Raji (cell line): ENCODE data around the gene CNPY4.

Source experiments
- POLR2A ChIP-seq: IDR thresholded peaks from 2 replicates; pipeline ENCODE4 v1.6.1; 2011; ENCODE audit warnings: low read depth, low read length, control low read depth; ENCODE audit not compliant: insufficient read depth

The CNPY4 gene

GRCh38 chr7:100158229-100159098 lies 39.0 kb downstream of the CNPY4 start, which contains the start of gene TRAPPC14:
Gene TRAPPC14 (minus strand): TSS chr7:100158723. CDS start chr7:100158499, 224 bp downstream.
- peak; percentile 83 for TF ChIP-seq POLR2A

GRCh38 chr7:100159099-100159623 lies 39.7 kb downstream of the CNPY4 start:
- TF ChIP-seq POLR2A = no peak

GRCh38 chr7:100160067-100160466 lies 40.6 kb downstream of the CNPY4 start:
- TF ChIP-seq POLR2A = no peak

- no peak for TF ChIP-seq POLR2A
These were observed 43.6 kb downstream of the CNPY4 start for GRCh38 chr7:100163006-100163531.

- TF ChIP-seq POLR2A = no peak
These were observed 44.4 kb downstream of the CNPY4 start for GRCh38 chr7:100163871-100164270.

- TF ChIP-seq POLR2A = no peak
These were observed 47.0 kb downstream of the CNPY4 start for GRCh38 chr7:100166317-100166940.

GRCh38 chr7:100166970-100167911 lies 47.8 kb downstream of the CNPY4 start:
- no peak for TF ChIP-seq POLR2A

- no peak for TF ChIP-seq POLR2A
These were observed 48.5 kb downstream of the CNPY4 start for GRCh38 chr7:100167912-100168323.

GRCh38 chr7:100169147-100169850 lies 49.9 kb downstream of the CNPY4 start:
- no peak for TF ChIP-seq POLR2A

- no peak for TF ChIP-seq POLR2A
These were observed 50.9 kb downstream of the CNPY4 start for GRCh38 chr7:100170101-100170897.

GRCh38 chr7:100171087-100171681 lies 51.8 kb downstream of the CNPY4 start:
- no peak for TF ChIP-seq POLR2A

GRCh38 chr7:100171840-100172239 lies 52.4 kb downstream of the CNPY4 start:
- no peak for TF ChIP-seq POLR2A
